Limb (tissue), 2 donors: Measurements from ENCODE around the gene RELL2.
"Not testable (repeated sequence)": the region's sequence is repeated elsewhere in the genome, so short reads cannot be mapped to it uniquely, and the experiment has no call there.

Source experiments
- DNase-seq, 2 donors: peaks; one replicate each; pipeline ENCODE4 v3.0.0-alpha.2; 2016; ENCODE audit errors: extremely low spot score in 2 of 2

Gene RELL2, protein sequence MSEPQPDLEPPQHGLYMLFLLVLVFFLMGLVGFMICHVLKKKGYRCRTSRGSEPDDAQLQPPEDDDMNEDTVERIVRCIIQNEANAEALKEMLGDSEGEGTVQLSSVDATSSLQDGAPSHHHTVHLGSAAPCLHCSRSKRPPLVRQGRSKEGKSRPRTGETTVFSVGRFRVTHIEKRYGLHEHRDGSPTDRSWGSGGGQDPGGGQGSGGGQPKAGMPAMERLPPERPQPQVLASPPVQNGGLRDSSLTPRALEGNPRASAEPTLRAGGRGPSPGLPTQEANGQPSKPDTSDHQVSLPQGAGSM

DNA sequence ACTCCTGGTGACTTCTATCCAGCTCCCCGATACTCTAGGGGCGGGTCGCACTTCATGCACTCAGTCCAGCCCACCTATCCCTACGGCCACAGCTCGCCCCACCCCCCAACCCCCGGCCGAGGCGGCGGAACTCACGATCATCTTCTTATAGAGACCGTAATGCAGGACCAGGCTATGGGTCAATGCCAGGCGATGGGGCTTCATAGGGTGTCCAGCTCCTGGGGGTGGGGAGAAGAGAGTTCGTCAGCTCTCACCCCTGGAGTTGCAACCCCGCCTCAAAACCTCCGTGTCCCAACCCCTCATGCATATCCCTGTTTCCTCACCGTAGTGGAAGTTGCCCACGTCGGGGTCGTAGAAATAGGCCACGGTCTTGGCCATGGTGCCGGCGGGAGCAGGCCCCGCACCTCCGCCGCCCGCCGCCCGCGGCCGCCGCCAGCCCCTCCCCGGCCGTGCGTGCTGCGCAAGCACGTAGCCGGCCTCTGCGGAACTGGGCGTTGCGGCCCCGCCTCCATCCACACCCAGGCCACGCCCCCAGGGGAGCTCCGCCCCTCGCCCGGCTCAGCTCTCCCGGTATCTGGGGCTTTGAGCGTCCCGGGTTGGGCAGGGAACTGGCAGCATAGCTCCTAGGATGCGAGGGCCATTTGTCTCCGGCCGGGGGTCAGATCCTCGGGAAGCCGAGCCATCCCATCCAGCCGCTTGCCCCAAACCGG is at the start of gene RELL2, which contains the start of gene HDAC3:
RELL2 (plus strand) TSS at position 585 of the 710 bp plus-strand sequence. CDS start 1,229 bp downstream, outside the sequence.
HDAC3 (minus strand) TSS at position 437 of the 710 bp plus-strand sequence; CDS start at position 378, 59 bp downstream.
- peak; percentile 92 to 97 for DNase-seq

DNA sequence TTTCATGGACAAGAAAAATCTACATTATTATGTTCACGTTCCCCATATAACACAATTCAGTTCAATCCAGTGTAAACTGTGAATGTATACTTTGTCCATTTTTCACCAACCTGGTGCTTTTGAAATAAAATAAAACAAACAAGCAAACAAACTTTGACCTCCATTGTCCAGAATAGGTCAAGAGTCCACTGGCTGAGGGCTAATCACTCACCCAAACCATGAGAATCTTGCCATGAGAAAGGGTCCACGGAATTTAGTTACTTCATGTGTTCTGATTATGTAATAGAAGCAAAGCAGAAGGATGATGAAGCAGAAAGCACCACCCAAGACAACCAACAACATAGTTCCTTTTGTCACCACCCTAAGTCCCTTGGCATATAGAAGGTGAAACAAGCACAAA is 46.7 kb upstream of the RELL2 start:
- DNase-seq = no peak

DNA sequence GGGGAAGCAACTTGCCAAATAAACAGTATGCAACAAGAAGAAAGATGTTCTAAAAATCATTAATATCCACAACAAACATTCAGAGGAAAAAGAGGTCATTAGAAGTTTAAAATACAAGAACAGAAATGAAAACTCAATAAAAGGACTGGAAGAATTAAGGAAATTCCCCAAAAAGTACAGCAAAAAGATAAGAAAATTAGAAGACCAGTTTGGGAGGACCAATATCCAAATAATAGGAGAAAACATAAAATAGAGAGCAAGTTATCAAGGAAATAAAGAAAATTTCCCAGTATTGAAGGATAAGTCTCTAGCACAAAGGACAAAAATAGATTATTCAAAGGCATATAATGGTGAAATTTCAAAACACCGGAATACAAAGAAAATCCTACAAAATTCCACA is 39.9 kb upstream of the RELL2 start:
- DNase-seq = no peak

DNA sequence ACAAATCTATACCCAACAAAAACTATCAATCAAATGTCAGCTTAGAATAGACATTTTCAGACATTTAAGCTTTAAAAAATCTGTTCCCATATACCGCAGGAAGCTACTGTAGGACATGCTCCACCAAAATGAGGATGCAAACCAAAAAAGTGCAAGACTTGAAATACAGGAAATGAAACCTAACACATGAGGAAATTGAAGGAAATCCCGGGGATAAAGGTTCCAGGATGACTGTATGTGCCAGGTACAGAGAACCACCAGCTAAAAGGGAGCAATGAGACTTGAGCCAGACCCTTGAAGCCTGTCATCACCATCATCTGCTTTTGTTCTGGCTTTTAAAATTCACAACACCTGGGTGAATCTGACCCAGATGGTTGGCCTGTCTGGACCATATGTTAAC is 39.4 kb upstream of the RELL2 start:
- no peak for DNase-seq

DNA sequence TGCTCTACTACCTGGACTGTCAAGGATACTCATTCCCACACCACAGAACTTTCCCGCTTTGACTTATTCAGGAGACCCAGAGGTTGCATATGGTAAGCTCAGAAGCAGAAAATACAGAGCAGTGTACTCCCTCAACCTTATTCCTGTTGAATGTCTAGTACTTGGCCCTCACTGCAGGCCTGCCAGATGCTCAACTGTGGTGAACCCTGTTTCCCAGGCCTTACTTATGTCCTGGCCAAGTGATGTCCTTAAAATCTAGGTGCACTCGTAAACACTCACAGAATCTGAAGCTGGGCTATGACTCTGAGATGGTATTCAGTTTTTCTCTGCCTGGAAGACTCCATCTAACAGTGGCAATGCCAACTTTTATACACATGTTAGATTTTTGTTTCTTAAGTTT is 39.0 kb upstream of the RELL2 start:
- DNase-seq = no peak

DNA sequence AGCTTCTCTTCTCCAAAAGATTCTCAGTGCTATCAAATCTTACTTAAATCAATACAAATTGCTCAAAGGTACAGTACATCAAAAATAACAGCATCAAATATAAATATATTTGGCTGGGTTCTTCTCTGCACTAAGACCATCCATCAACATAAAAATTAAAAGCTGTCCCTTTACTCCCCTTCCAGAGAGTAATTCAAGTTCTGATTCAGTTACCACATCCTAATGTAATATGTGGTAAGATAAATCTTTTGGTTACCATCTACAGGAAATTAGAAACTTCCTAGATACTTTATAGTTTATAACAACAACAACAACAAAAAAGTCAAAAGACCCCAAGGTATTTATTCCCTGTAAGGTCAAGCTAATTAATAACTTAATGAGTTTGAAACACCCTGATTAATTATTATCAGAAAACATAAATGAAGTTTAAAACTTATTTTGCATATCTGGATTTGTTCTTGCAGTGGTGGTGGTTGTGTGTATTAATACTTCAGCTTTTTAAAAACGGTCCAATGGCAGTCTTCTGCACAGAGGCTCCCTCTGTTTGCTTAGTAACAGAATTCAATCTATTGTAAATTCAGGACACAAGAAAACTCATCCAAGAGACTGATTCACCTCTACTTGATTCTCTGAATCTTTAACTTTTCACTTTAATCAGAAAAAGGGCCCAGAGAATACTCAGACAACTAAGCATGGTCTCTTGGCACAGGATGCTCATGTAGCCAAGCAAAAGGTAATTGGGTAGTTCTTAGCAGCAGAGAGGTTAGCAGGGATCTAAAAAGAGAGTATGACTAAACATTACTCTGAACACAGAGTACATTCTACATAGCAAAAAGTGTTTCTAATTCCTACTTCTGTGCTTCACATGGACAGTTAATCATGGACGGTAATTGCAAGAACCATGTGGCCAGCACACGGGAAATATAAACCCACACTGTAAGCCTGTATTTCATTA is 38.1 kb upstream of the RELL2 start:
- no peak for DNase-seq

DNA sequence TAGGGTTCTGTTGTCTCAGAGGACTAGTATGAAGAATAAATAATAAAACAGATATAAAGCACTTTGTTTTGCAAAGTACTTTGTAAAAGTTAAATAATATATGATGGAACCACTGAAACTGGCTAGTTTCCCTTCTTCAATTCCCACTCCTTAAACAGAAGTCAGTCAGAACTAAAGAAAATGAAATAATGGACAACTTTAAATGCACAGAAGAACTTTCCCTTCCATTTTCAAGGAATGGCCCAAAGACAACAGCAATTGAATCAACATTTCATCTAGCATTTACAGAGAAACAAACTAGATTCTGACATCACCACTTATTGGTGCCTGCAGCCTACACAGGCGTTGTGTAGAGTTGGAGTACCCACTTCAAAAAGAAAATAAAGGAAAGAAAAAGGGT is 34.2 kb upstream of the RELL2 start:
- DNase-seq = no peak

DNA sequence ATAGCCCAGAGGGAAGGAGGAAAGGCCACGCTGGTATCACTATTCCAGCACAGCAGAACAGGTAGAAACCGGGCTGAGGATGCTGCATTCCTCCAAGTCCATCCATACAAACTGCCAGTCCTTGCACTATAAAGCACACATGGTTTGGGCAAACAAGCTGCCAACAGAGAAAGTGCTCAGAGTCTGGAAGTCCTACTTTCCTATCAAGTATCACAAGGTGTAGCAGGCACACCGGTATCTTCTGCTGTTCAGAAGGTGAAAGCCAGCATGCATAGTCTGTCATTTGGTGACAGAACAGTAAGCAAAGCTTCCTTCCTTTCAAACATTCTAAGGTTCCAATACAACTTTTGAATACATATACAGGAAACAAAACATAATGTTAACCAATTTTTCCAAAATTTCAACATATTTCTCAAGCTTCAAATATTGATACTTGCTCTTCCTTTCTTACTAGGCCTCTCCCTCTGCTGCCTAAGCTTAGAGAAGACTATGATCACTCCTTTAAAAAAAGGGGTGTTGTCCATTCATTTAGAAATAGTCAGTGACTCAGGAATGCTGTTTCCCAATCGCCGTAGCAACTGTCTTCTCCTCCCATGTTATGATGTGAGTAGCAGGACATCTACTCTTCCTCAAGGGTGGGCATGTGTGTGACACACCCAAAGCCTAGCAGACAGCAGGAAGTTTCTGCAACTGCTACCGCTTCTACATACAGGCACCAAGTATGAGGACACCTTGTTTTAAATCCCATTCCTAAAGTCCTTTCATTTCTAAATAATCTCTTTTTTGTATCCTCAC is 32.7 kb upstream of the RELL2 start:
- DNase-seq = peak in 1 of 2 donors; percentile 42

DNA sequence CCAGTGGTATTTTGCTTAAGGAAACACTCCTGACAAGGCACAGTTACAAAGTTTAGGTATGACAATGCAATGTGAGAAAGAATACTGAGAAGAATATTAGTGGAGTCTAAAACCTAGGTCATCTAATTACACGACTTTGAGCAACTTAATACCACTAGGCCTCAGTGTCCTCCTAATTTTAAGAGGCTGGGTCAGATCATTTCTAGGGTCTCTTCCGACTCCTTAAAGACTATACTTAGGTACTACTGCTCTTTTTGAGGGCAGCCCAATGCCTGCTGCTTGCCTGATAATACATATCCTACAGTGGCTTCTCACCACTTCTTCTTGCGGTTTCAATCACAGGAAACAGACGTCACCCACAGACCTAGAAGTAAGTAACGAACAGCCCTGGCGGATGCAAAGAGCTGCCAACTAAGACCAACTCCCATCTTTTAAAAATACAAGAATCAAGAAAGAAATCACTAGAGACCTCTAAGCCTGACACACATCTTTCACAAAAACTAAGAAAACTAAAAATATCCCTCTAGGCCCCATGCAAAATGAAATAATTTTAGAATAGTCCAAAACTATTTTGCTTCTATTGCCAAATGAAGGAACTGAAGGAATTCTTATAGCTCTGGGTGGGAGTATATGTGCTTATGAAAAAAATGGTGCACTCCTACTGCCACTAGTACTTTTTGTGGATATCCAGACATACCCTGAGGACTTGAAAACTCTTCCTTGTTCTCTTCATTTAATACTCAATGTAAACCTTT is 31.1 kb upstream of the RELL2 start:
- no peak for DNase-seq

DNA sequence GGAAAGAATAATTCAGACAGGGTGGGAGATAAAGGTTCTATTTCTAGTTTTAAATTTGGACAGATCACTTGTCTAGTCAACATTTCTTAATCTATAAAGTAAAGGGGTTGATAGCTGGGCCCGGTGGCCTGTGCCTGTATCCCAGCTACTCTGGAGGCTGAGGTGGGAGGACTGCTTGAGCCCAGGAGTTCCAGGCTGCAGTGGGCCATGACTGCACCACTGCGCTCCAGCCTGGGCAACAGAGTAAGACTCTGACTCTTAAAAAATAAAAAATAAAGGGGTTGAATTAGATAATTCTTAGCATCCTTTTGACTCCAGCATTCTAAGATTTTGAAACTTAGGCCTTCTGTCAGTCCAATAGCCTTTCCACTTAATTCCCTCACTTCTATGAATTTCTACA is 28.8 kb upstream of the RELL2 start:
- no peak for DNase-seq

DNA sequence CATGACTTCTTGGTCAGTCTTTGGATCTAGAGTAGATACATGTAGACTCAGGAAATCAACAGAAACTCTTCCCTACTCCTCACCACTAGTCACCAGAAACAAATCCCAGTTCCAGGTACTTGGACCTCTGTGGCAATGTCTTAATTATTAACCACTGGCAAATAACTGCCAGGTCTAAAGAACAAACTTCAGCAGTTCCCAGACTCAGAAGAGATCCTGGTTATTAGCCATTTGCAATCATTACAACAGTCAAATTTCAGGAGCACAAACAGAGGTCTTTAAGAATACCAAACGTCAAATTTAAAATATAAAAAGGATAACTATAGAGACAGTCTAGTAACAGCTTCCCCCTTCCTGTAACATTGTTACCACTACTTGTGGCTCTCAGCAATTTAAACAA is 28.2 kb upstream of the RELL2 start:
- no peak for DNase-seq

DNA sequence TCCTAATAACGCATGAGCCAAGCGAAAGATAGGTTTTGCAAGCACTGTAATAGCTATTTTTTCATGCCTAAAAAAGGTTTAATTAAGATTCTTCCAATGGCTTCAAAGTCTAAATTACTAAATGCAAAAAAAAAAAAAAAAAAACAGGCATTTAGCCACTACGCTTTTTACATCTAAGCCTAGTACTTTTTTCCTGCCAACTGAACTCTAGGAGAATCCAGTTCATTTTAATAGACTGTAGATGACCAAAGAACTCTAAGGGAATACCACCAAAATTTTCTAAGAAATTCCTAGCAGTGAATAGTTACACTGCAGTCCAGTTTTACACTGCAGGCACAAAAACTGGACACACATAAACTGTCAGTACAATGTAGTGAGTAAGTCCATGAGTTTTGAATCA is 27.8 kb upstream of the RELL2 start:
- no peak for DNase-seq

DNA sequence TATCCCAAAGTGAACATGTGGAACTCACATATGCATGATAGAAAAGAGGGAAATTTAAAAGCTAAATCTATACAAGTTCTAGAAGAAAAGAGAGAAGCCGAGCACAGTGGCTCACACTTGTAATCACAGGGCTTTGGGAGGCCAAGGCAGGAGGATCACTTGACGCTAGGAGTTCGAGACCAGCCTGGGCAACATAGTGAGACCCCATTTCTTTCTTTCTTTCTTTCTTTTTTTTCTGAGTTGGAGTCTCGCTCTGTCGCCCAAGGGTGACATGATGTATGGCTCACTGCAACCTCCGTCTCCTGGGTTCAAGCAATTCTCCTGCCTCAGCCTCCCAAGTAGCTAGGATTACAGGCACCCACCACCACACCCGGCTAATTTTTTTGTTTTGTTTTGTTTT is 26.9 kb upstream of the RELL2 start:
- not testable (repeated sequence) for DNase-seq

DNA sequence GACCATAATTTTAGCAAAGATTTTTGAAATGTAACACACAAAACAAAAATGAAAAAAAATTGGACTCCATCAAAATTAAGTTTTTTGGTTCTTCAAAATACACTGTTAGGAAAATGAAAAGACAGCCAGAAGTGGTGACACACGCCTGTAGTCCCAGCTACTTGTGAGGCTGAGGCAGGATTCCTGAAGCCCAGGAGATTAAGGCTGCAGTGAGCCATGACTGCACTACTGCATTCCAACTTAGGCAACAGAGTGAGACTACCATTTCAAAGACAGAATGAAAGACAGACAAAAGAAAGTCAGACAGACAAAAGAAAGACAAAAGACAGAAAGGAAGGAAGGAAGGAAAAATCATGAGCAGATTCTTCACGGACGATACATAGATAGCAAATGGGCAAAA is 25.5 kb upstream of the RELL2 start:
- DNase-seq = no peak

DNA sequence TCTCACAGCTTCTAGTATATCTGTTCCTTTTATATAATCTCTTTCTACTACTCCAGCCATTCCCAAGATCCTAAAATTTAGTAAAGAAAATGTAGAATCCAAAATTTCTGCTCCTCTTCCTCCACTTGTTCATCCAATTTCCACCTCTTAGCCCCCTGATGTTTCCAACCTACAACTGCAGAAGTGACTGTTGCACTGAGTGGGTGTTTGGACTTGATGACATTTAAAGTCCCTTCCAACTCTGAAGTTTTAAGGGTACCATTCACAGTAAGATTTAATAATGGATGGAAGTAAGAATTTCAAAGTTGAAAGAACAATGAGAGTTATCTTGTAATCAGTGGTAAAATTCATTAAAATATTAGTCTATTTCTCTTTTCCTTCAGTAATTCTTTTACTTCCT is 23.5 kb upstream of the RELL2 start:
- no peak for DNase-seq

DNA sequence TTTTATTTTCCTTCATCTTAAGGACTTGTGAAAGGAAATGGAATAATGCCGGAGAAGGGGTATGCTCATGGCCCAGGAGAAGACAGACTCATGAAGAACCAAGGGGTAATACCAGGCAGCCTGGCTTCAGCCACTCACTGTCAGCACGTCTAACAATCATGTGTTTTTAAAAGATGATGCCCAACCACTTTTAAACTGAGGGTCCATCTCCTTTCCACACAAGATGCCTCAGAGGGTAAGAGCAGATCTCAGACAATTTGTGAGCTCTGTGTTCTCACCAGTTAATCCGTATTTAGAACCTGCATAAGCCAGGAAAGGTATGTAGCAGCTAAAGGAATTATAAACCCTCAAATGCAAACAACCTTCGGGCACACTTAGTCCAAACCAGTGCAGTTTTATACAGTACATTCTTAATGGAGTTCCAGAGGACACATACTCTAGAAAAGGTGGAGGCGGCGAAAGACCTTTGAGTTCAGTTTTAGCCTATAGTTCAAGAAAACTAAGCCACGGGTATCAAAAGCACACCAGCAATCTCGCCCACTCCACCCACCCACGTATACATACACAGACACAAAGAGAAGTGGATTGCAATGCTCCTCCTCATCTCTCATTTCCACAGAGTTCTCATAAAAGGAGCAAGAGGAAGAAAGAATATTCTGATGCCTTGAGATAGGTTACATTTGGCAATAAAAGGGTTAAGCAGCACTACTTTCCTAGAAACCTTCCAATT is 20.6 kb upstream of the RELL2 start:
- no peak for DNase-seq

DNA sequence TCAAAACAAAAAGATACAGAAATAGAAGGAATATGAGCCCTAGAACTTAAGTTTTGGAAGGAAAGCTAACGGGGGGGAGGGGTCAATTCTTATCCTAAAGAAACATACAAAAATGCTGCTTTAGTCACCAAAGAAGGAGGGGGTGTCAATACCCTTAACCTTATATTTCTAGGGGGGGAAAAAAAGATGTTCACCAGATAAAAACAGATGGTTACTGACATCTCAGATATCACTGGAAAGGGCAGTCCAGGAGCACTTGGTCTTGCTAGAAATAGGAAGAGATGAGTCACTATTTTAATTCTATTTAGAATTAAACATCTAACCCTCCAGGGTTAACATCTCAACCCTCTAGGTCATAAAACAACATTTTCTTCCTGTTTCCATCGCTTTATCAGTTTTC is 19.7 kb upstream of the RELL2 start:
- DNase-seq = no peak

DNA sequence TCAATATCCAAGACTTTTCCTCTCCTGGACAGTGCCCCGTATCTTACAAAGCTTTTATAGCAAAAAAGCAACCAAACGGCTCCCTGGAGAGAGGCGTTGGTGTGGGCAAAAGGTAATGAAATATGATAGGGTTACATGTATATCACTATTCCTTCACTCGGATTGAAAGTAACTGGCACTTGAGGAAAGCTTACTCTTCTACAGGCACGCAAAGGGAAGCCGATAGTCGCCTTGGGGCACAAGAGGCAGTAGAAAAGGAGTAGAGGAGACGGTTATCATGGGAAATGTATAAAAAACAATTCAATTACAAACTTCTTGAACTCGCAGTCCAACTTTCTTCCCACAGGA is 19.1 kb upstream of the RELL2 start:
- DNase-seq = no peak

DNA sequence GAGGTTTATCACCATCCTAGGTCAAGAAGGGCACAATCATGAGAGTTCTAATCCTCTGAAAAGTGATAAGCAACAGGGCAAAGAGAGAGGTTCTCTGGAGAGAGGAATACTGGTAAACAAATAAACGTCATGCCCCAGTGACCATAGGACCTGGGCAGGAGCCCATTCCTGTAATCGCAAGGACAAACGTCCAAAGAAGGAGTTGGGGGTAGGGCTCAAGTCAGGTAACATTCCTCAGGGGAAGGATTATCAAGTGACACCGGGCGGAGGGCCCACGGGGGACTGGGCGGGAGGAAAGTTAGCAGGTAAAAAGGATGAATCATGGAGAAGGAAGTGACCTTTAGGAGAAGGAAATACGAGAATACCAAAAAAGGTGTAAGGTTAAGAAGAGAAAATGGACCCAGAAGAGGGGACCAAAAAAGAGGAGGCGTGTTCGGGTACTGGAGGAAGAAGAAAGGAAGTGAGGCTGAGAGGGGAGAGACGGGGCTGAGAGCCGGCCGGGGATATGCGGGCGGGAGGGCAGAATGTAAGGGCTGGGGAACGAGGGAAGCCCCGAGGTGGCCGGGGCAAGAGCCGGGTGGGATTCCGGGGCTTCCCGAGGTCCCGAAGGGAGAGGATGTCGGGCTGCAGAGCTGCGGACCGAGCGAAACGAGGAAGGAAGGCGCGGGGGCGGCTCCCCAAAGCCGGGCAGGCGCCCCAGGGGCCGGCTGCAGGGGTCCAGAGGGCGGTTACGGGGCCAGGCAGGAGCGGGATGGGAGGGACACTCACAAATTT is 18.6 kb upstream of the RELL2 start:
- DNase-seq = peak in 1 of 2 donors; percentile 50
